Stimulated activated CD4-positive, alpha-beta T cell treated with anti-CD3 and anti-CD28 coated beads, Interleukin-15, amount 100 ng/mL, for 1 hour (primary cell): Measurements from ENCODE around the gene ARHGAP18.

Experiments
- DNase-seq, 2 donors: peaks; one replicate each; pipeline ENCODE4 v3.0.0-alpha.2; 2020; ENCODE audit warnings: low read depth in 1 of 2, low spot score in 1 of 2

ARHGAP18 gene

DNA sequence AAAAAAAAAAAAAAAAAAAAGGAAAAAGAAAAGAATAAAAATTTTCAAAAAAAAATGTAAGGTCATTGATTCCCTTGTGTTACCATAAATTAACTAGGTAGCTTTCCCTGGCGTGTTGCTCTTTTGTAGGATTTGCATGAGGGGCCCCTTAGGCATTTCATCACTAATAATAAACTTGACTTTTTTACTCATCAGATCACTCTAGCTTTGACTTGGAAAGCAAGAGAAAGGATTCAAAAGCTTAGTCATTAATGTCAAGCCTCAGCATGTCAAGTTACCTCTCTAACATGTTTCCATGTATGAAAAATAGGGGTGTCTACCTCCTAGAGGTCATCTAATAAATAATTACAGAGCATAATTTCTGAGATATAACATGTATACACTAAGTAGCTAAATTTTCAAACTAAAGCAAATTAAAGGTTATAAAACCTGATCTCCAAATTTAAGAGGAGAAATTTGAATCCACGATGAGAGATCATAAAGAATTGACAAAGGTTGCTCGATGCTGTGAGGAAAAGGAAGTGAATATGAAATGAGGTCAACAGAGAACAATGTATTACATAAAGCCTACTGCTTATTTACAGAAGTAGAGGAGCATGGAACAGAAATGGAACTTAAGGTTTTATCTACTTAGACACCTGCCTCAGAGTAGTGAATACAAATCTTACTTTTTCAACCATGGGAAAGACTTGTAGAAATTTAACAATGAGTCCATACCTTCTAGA is 86.8 kb downstream of the ARHGAP18 start:
- DNase-seq, result no peak

DNA sequence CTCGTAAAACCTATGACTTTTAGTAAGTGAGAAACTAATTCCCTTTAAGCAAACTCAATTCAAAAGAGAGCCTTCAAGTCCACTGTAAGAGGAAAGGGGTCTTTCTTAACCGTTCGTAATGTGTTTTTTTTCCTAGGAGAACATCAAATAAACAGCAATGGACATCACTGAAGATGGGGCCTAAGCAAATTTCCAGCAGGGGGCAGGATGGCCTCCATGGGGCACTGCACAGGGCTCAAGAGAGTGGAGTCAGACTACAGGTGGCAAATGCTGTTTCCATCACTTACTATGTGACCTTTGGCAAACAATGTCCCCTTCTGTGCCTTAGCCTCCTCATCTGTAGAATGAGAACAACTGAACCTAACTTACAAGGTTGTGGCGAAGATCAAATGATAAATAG is 88.7 kb downstream of the ARHGAP18 start:
- DNase-seq, result peak in 1 of 2 donors; percentile 8

DNA sequence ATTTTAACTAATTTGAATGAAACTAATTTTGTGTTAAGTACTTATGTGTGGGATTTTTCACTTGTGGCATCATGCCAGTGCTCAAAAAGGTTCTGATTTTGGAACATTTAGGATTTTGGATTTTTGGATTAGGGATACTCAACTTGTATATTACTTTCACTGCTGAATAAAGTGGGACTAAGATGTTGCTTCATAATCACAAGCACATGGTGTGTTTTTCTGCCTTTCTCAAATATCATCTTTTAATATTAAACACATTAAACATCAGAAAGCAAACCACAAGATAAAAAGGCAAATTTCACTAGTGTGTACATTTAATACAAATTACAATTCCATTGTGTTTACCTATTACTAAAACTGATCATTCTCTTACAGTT is 89.8 kb downstream of the ARHGAP18 start:
- DNase-seq, result no peak

DNA sequence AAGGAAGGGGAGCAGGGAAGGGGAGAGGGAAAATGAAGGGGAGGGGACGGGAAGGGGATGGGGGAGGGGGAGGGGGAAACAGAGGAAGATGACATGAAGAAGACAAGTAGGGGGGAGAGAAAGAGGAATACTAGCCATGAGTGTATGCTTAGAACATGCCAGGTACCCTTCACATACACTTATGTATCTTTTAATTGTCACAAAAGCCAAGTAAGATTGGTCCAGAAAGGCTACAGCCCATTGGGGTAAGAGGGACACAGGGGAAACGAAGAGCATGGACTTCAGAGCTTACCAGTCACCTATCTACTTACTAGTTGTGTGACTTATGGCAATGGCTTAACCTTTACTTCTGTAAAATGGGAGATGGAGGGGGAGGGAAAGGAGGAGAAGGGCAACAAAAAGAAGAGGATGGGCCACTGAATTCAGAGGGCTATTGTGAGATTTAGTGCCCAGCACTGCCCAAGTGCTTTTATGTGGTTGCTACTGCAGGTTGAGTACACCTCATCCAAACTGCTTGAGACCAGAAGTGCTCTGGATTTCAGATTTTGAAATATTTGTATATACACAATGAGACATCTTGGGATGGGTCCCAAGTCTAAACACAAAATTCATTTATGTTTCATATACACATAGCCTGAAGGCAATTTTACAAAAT is 90.3 kb downstream of the ARHGAP18 start:
- DNase-seq, result no peak

DNA sequence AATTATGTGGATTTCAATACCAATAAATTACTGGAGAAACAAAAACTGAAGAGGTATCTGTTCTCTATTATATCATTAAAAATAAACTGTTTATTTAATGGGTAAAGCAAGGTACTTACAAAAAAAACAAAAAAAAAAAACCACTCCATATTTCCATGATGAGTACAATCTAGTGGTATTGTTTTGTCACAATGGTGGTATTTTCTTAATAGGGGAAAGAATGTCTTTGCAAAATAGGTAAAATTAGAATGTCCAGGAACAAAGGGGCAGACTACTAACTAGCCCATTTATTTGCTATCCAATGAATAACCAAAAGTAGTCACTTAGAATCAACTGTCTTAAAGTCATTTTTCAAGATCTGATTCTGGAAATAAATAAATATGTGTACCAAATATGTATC is 92.0 kb downstream of the ARHGAP18 start:
- no peak for DNase-seq

DNA sequence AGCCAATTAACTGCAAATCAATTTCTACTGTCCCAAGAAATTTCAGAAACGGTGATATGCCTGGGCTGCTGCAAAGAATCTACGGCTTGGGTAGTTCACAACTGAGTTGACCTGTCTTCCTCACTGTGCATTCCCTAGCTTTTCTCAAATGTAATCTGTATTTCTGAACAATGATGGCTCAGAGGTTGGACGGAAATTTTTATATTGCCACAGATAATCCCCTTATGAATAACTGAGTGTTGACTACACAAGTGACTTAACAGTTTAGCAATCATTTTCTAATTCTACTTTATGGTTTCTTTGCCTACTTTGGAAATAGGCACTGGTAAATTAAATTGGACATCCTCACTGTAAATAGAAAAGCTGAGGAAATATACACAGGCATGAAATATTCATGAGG is 94.5 kb downstream of the ARHGAP18 start:
- no peak for DNase-seq

DNA sequence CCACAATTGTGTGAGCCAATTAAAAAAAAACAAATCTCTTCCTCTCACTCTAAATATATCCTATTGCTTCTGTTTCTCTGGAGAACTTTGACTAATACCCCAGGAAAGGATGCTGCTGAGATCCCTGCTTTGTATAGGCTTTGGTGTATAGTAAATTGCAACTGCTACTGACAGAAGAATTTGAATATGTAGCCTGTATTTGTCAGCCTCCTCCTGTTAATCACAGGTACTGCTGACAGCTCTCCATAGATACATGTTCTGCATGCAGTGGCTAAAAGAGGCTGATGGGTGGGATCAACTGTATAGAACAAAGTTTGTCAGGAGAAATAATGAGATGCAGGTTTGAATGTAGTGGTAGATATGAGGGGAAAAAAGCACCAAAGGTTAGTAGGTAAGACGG is 95.0 kb downstream of the ARHGAP18 start:
- DNase-seq, result no peak

DNA sequence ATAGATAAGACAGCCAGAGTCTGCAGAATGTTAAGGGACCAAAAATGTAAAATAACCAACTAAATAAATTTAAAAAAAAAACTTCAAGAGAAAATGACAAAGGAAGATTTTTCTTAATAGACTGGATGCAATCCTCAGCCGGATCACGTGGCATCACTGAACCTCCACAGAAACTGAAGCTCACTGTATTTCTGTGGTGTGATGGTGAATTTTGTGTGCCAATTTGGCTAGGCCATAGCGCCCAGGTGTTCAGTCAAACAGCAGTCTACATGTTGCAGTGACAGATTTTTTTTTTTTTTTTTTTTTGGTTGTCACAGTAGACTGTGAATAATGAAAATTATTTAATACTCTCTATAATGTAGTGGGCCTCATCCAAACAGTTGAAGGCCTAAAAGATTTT is 95.5 kb downstream of the ARHGAP18 start:
- DNase-seq, result no peak

DNA sequence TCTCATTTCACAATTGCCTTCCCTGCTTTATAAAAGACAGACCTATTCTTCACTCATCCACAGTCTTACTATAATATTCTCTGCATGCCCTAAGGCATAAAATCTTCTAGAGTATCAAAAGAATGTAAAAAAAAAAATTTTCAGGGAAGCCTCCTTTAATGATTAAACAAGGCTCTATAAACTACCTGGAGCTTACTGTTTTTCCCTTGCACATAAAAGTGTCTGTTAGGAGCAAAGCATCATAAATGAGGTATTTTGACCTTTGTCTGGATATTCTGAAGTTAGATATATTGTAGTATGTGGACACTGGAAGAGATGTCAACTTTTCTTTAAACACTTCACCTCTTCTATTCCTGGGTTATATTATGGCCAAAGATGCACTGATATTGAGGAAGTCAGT is 97.5 kb downstream of the ARHGAP18 start:
- DNase-seq, result no peak

DNA sequence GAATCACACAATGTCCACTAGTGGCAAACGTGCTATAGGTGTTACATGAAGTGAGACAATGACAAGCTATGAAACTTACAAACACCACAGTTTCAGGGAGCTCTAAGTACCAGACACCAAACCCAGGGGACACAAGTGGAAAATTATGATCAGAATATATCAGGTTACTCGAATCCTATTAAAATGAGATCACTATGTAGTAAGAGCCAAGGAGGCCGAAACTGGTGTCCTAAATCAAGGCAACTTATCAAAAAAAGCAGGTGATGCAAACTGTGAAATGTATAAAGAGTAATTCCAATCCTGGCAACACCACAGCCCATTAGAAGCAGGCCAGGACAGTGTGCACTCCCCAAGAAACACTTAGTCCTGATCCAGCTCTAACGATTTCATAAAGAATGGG is 100.3 kb downstream of the ARHGAP18 start:
- DNase-seq, result no peak

DNA sequence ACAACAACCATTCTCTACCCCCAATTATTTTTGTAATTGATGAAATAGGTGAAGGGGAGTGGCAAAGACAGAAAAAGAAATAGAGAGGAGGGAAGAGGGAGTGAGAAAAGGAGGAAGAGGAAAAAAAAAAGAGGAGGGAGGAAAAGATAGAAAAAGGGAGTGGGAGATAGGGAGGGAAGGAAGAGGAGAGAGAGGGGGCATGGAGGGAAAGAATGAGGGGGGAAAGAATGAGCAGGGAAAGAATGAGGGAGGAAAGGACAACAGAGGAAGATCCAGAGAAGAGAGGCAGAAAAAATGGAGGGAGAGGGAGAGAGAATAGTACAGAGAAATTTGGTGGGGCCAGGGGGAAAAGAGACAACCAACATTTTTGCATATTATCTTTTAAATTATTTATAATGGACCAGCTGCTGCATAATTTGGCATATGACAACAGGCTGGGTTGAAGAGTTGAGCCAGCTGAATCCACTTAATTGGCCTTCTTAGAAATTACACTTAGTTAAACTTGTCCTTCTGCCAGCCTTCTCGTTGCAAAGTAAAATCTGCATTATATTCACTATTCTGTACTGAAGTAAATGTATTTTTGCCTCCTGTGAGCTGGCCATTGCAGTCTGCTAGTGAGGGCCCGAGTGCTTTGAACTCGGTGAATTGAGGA is 101.0 kb downstream of the ARHGAP18 start:
- no peak for DNase-seq

DNA sequence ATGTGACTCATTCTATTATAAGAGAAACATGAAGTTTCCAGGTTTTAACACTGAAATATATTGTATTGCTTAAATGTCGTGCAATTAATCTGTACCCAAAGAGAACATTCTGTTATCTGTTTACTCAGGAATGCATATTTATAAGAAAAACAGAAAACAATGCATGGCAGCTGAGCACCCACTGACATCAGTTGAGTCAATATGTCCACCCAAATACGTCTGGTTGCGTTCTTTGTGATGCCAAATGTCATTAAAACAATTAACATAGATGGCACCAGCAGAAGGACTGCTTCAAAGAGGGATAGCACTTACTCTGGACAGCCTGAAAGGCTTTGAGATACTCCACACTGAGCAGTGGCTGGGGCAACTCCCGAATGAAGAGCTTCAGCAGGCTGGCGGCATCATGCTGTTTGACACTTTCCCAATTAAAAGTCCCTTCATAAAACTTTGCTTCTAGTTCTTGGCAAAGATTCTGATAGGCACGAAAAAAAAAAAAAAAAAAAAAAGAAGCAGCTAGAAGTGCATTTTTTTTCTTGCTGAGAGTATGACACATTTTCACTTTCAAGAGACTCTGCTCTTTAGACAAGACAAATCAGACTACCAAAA is 102.3 kb downstream of the ARHGAP18 start:
- no peak for DNase-seq

DNA sequence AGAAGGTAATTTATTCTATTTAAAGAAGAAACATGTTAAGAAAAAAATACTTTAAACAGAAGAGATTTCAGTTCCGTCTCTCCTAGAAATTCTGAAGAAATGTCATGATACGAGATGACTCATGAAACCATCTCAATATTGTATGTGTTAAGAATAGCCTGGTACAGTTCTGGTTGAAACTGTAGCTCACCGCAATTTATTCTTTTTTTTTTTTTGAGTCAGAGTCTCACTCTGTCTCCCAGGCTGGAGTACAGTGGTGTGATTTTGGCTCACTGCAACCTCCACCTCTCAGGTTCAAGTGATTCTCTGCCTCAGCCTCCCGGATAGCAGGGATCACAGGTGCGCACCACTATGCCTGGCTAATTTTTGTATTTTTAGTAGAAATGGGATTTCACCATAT is 103.3 kb downstream of the ARHGAP18 start:
- no peak for DNase-seq

DNA sequence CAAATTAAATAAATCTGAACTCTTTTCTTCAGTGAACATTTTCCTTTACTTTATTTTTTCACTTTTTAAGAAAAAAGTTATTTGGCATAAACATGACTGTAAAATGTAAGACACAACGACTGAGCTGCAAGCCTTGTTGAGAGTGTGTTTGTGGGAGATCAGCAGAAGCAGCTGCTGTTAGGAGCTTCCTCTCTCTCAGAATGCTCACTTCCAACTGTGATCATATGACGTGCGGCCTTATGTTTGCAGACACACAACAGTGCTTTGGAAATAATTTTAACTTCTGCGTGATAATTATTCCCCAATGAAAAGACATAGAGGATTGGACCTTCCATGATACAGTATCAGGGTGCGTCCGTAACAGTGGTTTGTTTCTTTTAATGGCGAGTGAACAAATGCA is 104.0 kb downstream of the ARHGAP18 start:
- no peak for DNase-seq

DNA sequence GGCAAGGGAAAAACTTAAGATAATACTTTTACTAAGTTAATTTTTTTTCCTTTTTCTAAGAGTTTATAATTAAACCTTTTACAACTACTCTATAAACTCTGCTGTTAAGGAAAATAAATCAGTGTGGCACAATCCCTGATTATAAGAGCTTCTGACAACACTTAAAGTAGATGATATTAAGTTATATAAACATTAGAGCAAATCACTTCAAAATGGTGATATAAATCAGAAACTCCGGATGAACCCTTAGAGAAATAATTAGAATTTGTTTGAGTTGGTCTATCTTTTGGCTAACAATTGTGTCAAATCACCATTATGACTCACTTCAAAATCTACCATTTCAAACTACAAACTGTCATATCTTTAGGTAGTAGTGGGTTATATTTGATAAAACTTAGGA is 104.9 kb downstream of the ARHGAP18 start:
- DNase-seq, result no peak

DNA sequence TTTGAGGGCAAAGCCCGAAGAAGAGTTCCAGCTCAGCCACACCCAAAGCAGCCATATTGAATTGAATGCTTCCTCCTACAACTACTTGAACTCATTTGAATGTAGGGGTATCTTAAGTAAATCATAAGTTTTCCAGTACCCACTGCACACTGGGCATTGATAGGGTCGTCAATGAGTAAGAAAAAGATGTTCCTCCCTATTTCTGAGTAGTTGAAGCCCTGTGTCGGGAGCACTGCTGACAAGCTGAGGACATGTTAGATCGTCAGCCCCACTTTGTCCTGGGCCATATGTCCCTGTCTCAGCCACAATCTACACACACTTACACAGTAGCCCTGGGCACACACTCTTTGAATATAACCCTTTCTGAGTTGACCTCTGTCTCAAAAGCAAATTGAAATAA is 105.7 kb downstream of the ARHGAP18 start:
- no peak for DNase-seq

DNA sequence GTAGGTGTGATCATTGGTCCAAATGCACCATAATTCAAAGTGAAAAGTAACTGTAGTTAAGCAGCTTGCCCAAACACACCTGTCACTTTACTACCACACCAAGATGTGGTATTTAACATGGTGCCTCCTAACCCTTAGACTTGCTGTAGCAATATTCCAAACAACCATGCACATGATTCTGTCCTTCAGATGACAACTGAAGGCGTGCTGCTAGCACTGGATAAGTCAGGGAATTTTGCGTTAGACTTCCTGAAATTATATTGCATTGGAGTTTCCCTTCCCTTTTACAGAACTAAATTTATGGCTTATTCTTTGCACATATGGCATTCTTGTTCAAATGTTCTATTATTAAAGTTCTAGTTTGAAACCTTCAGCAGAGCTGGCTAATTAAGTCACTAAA is 106.2 kb downstream of the ARHGAP18 start:
- no peak for DNase-seq

DNA sequence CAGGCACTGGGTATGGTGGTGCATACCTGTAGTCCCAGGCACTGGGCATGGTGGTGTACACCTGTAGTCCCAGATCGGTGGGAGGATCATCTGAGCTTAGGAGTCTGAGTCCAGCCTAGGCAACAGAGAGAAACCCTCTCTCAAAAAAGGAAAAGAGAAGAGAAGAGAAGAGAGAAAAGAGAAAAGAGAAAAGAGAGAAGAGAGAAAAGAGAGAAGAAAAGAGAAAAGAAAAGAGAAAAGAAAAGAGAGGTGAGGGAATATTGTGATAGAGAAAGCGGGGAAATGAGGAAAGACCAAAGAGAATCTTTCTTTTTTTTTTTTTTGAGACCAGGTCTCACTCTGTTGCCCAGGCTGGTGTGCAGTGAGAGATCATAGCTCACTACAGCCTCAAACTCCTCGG is 108.7 kb downstream of the ARHGAP18 start:
- DNase-seq, result no peak

DNA sequence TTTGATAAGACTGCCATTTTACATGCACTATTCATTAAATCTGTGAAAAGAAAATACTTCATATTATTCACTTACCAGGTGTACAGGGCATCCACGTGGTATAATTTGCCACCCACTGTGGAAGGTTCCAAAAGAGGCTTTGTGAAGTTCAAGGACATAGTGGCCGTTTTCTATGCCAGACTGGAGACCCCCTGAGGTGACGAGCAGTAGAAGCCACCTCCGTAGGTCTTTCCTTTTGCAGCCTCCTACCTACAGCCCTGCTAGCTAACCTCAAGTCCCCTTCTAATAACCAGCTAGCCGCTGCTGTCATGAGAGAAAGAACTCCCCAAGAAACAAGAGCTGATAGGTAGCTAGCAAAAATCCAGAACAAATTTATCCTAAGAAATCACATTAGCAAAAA is 110.5 kb downstream of the ARHGAP18 start:
- no peak for DNase-seq

DNA sequence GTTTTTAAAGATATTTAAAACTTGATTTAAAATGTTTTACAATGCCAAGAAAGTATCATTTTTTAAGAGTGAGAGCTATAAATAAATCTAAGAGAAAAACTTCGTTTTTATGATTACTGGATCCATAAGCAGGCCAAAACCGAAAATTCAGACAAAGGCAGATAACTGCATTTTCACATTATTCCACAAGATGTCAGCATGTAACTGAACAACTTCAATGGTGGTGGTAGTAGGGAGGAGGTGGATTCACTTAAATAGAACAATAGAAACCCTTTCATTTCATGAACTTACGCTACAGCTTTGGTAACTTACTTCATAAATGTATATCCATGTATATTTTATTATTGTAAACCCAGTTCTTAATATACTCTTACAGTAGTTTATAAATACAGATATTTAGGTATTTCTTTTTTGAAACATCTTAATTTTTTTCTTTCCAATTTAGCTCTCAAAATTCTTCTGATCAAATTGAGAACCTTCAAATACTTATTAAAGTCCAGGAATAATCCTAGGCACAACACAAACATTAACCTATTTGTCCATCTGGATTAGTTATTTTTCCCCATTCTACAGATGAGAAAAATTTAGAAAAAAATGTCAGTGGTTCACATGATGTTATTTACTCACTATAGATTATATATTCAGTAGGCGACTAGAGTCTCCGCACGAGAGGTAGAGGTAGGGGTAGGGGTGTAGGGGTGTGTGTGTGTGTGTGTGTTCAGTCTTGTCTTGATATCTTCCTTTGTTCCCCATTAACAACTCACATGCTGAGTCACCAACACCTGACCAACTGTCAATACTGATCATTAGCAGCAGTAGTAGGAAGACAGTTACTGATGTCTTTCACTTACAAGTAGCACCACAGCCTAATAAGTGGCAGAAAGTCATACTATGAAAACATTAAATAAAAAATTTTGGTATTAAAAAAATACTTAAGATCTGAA is 111.5 kb downstream of the ARHGAP18 start:
- DNase-seq, result no peak
